ENCODE results near the gene SLC22A9. TPM values are rescaled to one million over a fixed set of nuclear protein-coding genes. Genes with fewer than 3 reads are reported as not detected.

SLC22A9 gene
- total RNA-seq, 2 donors from 2014 or later: 0.22 TPM; not detected in 1

- intact Hi-C loops (cut with DNase I): no loop called here
- Histone ChIP-seq H3K4me1 (no peaks in the 10 kb centered on the region), H3K27ac (no peak overlapping the region), H3K9me3 (no peaks in the 10 kb centered on the region), H3K4me3 (no peak overlapping the region), H3K27me3 (no peaks in the 10 kb centered on the region), H3K36me3 (no peaks in the 10 kb centered on the region), H3K9ac (ENCODE audit: low read depth in 2 of 2, low read length in 2 of 2) (no peak overlapping the region)
- TF ChIP-seq, protein P1, sequence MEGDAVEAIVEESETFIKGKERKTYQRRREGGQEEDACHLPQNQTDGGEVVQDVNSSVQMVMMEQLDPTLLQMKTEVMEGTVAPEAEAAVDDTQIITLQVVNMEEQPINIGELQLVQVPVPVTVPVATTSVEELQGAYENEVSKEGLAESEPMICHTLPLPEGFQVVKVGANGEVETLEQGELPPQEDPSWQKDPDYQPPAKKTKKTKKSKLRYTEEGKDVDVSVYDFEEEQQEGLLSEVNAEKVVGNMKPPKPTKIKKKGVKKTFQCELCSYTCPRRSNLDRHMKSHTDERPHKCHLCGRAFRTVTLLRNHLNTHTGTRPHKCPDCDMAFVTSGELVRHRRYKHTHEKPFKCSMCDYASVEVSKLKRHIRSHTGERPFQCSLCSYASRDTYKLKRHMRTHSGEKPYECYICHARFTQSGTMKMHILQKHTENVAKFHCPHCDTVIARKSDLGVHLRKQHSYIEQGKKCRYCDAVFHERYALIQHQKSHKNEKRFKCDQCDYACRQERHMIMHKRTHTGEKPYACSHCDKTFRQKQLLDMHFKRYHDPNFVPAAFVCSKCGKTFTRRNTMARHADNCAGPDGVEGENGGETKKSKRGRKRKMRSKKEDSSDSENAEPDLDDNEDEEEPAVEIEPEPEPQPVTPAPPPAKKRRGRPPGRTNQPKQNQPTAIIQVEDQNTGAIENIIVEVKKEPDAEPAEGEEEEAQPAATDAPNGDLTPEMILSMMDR (IDR thresholded peaks at IDR 0.05): no peak
- no peak for DNase-seq
Measured at GRCh38 chr11:63395697-63396096, 26.1 kb downstream of the SLC22A9 start.

DNA sequence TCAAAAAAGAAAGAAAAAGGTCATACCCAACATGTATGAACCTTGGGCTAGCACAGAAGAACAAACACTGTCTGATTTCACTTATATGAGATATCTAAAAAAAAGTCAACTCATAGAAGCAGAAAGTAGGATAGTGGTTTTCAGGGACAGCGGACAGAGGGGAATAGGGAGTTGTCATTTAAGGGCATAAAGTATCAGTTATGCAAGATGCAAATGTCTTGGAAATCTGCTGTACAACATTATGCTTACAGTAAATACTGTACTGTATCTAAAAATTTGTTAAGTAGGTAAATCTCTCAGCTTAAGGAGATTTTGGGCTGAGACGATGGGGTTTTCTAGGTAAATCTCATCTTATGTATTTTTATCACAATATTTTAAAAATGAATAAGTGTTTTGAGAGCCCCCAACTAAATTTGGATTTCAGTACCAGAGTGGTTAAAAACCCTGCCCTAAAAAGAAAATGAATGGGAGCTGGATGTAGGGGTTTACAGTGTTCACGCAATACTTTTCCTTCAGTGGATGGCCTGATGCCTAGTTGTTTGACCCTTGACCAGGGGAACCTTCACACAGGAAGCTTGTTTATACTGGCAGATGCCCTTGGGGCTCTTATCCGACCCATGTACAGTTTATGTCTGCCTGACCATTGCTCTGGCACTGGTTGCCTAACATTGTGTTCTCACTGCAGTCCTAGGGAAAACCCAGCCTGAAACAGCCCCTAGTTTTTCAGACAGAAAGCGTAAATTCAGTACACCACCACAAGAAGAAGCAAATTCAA is 34.8 kb downstream of the SLC22A9 start:
- no peak overlapping the region for H3K4me3 ChIP-seq
- H3K36me3 ChIP-seq: no peaks in the 10 kb centered on the region
- H3K9ac ChIP-seq (ENCODE audit: low read depth in 2 of 2, low read length in 2 of 2): no peak overlapping the region
- H3K27me3 ChIP-seq: no peaks in the 10 kb centered on the region
- no peak for DNase-seq
- no peaks in the 10 kb centered on the region for H3K9me3 ChIP-seq
- intact Hi-C loops (cut with DNase I): no loop called here
- TF ChIP-seq, protein P1 (IDR thresholded peaks at IDR 0.05): no peak
- no peaks in the 10 kb centered on the region for H3K4me1 ChIP-seq
- H3K27ac ChIP-seq: no peak overlapping the region

DNA sequence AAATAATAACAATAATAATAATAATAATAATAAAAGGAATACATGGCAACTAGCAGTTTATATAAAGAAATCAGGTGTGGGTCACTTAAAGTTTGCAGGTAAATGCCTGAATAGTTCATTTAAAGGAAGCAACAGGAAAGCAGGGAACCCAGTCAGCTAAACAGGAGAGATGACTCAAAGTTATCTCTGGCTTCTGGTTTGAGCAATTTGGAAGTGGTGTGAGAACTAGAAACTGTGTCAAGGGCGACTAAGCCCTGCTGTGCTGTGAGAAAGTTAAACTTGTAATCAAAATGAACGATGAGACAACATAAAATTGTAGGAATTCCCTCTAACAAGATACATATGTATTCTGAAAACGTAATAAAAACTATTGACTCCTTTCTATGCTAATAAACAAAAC is 35.5 kb downstream of the SLC22A9 start:
- TF ChIP-seq, protein P1 (IDR thresholded peaks at IDR 0.05): no peak
- no peak for DNase-seq
- H3K9ac ChIP-seq (ENCODE audit: low read depth in 2 of 2, low read length in 2 of 2): no peak overlapping the region
- intact Hi-C loops (cut with DNase I): no loop called here
- no peaks in the 10 kb centered on the region for H3K4me1 ChIP-seq
- H3K27ac ChIP-seq: no peak overlapping the region
- H3K9me3 ChIP-seq: no peaks in the 10 kb centered on the region
- H3K36me3 ChIP-seq: no peaks in the 10 kb centered on the region
- no peak overlapping the region for H3K4me3 ChIP-seq
- no peaks in the 10 kb centered on the region for H3K27me3 ChIP-seq

DNA sequence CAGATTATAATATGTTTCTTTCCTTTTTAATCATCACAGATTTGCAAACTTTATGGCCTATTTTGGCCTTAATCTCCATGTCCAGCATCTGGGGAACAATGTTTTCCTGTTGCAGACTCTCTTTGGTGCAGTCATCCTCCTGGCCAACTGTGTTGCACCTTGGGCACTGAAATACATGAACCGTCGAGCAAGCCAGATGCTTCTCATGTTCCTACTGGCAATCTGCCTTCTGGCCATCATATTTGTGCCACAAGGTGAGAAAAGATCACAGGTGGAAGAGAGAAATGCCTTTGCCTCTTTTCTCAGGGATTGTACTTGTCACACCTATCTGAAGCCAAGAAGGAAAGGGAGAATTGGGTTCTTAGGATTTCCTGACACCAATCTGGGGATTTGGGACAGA is 36.9 kb downstream of the SLC22A9 start:
- H3K36me3 ChIP-seq: no peaks in the 10 kb centered on the region
- no peaks in the 10 kb centered on the region for H3K9me3 ChIP-seq
- no peak overlapping the region for H3K27ac ChIP-seq
- TF ChIP-seq, protein P1 (IDR thresholded peaks at IDR 0.05): no peak
- no peaks in the 10 kb centered on the region for H3K4me1 ChIP-seq
- intact Hi-C loops (cut with DNase I): no loop called here
- no peak overlapping the region for H3K9ac ChIP-seq (ENCODE audit: low read depth in 2 of 2, low read length in 2 of 2)
- no peaks in the 10 kb centered on the region for H3K27me3 ChIP-seq
- no peak overlapping the region for H3K4me3 ChIP-seq
- DNase-seq: no peak

DNA sequence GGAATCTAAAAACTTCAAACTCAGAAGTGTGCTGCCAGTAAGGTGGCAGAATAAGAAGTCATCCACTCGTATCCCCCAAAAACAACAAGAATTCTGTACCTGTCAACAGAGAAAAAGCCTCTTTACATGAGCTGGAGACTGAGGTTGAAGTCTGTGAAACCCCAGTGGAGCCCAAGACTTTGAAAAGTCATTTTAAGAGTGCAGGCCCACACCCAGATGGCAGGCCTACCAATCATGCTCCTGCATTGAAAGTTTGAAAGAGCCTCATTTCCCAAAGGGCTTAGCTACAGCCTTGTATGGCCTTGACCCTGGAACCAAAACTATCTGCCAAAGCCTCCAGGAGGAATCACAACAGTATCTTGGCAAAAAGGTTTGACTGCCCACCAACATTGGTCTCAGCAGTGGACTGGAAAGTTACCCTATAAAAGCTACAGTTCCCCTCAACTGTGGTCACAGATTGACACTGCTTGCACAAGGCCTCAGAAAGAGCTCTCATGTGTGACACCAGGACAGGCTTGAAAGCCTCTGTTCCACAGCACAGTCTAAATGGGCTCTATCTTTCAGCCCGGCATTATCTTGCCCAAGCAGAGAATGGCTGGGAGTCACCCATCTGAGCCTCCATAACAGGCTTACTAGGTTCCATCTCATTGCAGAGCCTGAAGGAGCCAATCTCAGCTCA is 47.7 kb downstream of the SLC22A9 start:
- H3K9ac ChIP-seq (ENCODE audit: low read depth in 2 of 2, low read length in 2 of 2): no peak overlapping the region
- no peaks in the 10 kb centered on the region for H3K27me3 ChIP-seq
- no peak overlapping the region for H3K27ac ChIP-seq
- no peak for DNase-seq
- no peak overlapping the region for H3K4me3 ChIP-seq
- H3K4me1 ChIP-seq: no peaks in the 10 kb centered on the region
- H3K36me3 ChIP-seq: no peaks in the 10 kb centered on the region
- TF ChIP-seq, protein P1 (IDR thresholded peaks at IDR 0.05): no peak
- no peaks in the 10 kb centered on the region for H3K9me3 ChIP-seq
- intact Hi-C loops (cut with DNase I): no loop called here
